ENCODE measurements around the gene RHBDD3.

The RHBDD3 gene

DNA sequence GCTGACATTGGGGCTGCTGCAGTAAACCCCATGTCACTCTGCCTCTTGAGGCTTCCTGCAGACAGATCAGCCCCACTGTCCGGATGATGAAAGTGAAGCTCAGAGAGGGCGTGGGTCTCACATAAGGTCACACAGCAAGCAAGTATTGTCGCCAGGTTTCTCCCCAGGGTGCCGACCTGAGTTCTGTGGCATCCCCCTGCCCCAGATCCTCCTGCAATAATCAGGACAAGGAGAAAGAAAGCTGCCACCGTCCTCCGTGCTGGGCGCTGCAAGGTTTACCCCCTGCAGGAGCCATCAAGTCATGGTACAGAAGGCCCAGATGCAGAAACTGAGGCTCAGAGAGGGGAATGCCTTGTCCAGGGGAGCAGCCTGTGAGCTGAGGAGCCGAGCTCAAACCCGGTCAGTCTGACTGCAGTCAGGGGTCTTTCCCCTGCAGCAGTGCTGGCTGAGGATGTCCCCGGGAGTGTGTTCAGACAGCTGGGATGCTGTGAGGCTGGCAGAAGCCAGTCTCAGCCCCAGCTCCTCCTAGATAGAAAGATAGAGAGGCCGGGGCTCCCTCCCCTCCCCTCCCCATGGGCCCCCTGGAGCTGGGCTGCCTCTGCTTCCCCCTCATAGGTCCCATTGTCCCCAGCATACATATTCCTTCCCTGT is 48.9 kb downstream of the RHBDD3 start:
- in situ Hi-C loops (cut with MboI; ENCODE audit: low sequenced_read_pairs) = no loop called here

DNA sequence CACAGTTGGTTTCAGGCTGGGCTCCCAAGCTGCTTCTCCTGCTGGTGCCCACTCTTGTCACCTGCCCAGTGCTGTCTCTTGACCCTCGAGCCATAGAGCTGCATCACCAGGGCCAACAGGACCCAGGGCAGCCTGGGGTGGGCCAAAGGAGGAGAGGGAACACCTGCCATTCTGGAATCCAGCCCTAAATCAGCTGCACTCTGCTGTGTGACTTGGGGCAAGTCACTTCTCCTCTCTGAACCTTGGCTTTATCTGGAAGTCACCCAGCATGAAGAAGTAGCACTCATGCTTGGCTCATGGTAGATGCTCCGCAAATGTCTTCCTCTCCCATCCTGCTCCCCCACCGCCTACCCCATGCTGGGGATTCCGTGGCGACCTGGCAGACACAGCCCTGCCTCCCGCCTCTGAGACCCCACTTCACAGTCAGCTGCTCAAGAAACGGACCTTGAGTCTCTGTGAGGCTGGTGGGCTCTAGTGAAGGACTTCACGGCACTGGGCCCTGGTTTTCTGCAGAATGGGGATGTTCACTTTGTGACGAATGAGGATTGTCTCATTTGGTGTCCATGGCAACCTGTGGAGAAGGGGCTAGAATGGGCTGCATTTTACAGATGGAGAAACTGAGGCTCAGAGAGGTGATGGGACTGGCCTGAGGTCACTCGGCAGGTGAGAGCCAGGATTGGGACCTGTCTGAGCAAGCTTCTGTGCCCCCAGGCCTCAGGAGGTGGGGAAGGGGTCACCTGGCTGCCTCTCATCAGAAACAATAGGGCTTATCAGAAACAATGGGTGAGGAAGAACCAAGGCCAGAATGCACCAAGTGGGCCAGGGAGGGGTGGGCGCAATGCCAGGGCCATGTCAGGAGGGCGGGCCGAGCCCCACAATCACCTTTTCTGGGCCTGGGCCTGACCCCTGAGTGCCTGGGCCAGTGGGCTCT is 49.7 kb downstream of the RHBDD3 start:
- in situ Hi-C loops (cut with MboI; ENCODE audit: low sequenced_read_pairs) = no loop called here

DNA sequence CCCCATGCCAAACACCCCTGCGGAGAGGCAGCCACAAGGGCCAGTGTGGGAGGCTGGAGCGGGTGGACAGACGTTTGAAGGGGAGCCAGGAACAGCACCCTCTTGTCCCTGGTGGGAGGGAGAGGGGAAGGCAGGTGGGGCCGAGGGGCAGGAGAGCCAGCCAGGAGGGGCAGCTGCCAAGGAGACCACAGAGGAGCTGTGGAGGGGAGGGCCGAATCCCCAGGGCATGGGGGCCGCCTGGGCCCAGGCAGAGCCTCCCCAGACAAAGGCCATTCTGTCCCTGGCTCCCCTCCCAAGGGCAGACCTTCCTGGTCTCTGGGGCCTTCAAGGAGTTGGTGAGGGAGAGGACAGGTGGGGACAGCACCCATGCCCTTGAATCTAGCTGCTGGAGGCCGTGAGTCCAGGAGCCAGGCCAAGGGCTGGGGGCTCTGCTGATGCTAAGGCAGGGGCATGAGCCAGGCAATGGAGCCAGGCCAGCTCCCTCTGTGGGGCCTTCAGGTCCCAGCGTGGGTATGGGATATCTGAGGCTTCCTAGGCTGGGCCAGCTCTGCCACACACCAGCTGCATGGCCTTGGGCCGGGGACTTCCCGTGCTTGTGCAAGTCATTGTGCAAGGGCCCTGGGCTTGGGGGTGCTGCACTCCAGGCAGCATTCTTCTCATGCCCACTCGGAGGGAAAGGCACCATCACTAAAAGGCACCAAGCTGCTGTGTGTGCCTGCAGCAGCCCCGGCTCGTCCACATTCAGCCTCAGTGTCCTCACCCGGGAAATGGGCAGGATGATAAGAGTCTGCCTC is 50.7 kb downstream of the RHBDD3 start:
- in situ Hi-C loops (cut with MboI; ENCODE audit: low sequenced_read_pairs) = no loop called here

DNA sequence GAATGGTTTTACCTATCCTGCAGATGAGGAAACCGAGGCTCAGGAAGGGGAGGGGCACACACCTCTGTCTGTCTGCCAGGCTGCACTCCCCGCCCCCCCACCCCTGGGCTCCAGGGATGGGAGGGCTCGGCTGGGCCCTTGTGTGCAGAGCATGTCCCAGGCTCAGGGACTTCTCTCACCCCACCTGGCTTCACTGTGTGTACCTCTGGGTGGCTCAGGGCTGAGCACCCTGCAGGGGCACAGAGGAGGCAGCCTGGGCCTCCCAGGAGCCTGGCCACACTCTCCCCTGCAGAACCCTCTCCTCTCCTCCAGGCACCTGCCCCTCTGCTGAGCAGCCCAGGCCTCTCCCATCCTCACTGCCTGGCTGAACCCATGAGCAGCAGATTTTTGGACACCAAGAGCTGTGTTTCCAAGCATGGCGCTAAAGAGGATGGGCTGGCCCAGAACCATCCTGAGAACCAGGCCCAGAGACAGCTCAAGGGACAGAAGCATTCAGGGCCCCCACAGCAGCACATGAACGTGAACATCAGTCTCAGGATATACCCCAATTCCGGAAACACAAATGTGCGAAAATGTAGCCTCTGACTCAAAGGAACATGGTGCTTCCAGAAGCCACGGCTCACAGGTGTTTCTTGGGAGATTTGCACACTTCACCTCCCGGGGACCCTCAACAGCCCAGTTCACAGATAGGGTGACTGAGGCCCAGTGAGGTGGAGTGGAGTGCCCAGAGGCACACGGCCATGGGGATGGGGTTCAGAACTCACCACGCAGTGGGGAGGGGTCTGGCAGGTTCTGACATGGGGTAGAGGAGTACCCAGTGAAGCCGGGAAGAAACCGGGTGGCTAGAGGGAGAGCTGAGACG is 51.5 kb downstream of the RHBDD3 start:
- in situ Hi-C loops (cut with MboI; ENCODE audit: low sequenced_read_pairs) = no loop called here

DNA sequence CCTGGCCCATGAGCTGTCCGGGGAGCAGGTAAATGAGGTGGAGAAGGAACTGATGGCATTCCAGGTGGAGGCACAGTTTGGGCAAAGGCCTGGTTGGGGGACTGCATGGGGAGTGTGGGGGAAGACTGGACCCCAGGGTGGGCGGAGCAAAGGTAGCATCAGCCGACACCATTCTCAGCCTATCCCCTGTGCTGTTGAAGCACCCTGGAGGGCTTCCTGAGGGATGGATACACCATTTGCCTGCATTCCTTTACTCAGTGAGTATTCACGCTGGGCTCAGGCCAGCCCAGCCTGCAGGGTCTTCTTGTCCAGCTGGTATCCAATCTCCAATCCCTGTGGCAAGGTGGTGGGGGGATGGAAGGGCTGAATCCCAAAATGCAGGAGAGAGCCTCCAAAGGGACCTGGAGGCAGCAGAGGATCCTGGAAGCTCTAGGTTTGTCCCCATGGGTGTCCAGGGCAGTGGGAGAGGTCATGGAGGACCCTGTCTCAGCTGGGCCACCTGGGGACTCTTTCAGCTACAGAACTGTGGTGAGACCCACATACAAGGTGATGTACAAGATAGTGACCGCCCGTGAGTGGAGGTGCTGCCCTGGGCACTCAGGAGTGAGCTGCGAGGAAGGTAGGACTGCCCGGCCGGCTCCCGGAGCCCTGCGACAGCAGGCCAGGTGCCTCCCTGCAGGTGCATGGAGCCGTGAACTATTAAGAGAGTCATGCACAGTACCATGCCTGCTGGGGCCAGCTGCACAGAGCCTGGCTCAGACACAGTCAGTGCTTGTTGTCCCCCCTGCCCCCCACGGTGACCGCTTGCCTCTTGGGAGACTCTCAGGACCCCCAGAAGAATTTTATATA is 52.5 kb downstream of the RHBDD3 start:
- in situ Hi-C loops (cut with MboI; ENCODE audit: low sequenced_read_pairs) = no loop called here

DNA sequence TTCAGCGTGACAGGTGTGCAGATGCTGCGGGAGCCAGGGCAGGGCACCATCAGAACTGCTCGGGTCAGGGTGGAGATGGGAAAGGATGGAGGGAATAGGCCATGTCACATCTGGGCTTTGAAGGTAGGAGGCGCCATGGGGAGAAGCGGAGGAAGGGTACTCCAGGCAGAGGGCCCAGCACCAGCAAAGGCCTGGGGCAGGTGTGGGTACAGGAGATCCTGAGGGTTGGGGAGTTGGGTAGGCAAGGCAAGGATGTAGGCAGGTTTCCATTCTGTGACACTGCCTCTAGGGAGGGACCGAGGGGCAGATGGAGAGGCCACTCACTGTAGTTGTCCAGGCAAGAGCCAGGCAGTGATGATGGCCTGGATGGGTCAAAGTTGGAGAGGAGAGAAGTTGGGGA is 53.5 kb downstream of the RHBDD3 start:
- in situ Hi-C loops (cut with MboI; ENCODE audit: low sequenced_read_pairs) = no loop called here

DNA sequence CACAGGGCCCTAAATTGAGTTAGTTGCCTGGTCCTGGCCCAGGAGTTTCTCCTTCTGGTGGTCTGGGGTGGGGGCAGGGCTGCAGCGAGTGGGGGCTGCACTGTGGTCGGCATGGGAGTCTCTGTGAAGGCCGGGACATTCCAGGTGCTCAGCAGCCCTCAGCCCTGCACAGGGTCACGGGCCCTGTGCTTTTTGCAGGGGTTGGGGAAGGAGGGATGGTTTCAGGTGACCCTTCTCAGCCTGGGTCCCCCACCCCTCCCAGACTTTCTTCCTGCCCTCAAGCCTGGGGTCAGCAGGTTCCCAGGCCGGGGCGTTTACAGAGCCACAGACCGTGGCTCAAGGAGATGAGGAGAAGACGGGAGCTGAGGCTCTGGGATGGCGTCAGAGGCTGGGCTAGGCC is 54.3 kb downstream of the RHBDD3 start:
- in situ Hi-C loops (cut with MboI; ENCODE audit: low sequenced_read_pairs) = no loop called here

DNA sequence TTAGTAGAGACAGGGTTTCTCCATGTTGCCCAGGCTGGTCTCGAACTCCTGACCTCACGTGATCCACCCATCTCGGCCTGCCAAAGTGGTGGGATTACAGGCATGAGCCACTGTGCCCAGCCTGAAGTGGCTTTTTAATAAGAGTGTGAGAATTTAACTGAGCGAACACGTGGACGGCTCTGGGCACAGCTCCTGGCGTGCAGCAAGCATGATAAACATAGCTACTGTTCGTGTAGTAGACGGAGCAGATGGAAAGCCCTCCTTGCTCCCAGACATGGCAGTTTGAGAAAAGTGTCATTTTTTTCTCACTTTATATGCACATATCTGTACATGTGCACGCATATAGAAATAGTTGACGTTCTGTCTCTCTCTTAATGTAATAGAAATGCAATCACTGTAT is 55.0 kb downstream of the RHBDD3 start:
- in situ Hi-C loops (cut with MboI; ENCODE audit: low sequenced_read_pairs) = no loop called here

DNA sequence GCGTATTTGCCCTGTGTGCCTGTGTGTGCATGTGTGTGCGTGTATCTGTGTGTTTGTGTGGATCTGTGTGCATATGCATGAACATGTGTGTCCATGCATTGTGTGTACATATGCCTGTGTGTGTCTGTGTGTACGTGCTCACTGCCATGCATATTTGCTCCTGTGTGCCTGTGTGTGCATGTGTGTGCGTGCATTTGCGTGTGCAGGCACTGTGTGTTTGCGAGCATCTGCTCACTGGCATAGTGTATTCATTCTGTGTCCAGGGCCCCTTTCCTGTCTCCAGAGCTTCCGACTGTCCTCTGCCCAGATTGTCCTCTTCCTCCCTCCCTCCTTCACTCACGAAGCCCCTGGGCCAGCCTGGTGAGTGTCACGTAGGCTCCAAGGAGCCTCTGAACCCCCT is 56.3 kb downstream of the RHBDD3 start:
- in situ Hi-C loops (cut with MboI; ENCODE audit: low sequenced_read_pairs) = no loop called here

DNA sequence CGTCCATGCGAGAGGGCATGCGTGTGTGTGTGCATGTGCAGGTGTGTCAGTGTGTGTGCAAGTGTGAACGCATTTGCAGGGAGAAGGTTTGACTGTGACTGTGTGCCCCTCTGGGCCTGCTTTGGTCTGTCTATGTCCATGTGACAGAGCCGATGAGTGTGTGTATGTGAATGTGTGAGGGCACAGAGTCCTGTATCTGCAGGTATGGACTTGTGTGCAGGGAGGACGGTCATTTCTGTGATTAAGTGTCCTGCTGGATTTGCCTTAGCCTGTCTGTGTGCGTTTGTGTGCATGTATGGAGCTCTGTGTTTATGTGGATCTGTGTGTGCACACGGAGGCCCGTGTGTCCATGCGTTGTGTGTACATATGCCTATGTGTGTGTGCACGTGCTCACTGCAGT is 56.7 kb downstream of the RHBDD3 start:
- in situ Hi-C loops (cut with MboI; ENCODE audit: low sequenced_read_pairs) = no loop called here

All from hTERT RPE-1 (cell line).